GF-D8 (cell line): ENCODE data around the gene FAM78A.
A peak's percentile ranks its signal among the peaks of the same experiment; 100 is the strongest.
"Not testable (repeated sequence)": the region's sequence is repeated elsewhere in the genome, so short reads cannot be mapped to it uniquely, and the experiment has no call there.

Experiments used
- DNase-seq: peaks from one replicate; lab custom pipeline; 2025; lab: John Stamatoyannopoulos, UW

Gene FAM78A

GRCh38 chr9:131280660-131281059, 4.3 kb upstream of the FAM78A start:
- DNase-seq: no peak

- no peak for DNase-seq
Observed at GRCh38 chr9:131279863-131280570, 3.7 kb upstream of the FAM78A start.

- DNase-seq: no peak
Observed at GRCh38 chr9:131279196-131279862, 3.0 kb upstream of the FAM78A start.

GRCh38 chr9:131278702-131279111, 2.4 kb upstream of the FAM78A start:
- DNase-seq: no peak

- DNase-seq: peak; percentile 68
Observed at GRCh38 chr9:131277910-131278701, 1.8 kb upstream of the FAM78A start.

- DNase-seq: no peak
Observed at GRCh38 chr9:131277287-131277909, 1.1 kb upstream of the FAM78A start.

GRCh38 chr9:131276891-131277286, 579 bp upstream of the FAM78A start:
- DNase-seq: no peak

GRCh38 chr9:131275332-131276093, 797 bp downstream of the FAM78A start:
- DNase-seq: peak; percentile 30

- peak; percentile 10 for DNase-seq
Observed at GRCh38 chr9:131274674-131275331, 1.5 kb downstream of the FAM78A start.

GRCh38 chr9:131273856-131274673, 2.2 kb downstream of the FAM78A start:
- DNase-seq: peak; percentile 74

- peak; percentile 46 for DNase-seq
Observed at GRCh38 chr9:131273146-131273855, 3.0 kb downstream of the FAM78A start.

- no peak for DNase-seq
Observed at GRCh38 chr9:131272212-131272611, 4.1 kb downstream of the FAM78A start.

- peak; percentile 42 for DNase-seq
Observed at GRCh38 chr9:131271506-131271931, 4.8 kb downstream of the FAM78A start.

GRCh38 chr9:131271016-131271273, 5.4 kb downstream of the FAM78A start:
- not testable (repeated sequence) for DNase-seq

GRCh38 chr9:131270171-131271015, 5.9 kb downstream of the FAM78A start:
- DNase-seq: peak; percentile 98

GRCh38 chr9:131266266-131267229, 9.8 kb downstream of the FAM78A start:
- DNase-seq: peak; percentile 27

GRCh38 chr9:131264231-131264630, 12.1 kb downstream of the FAM78A start:
- DNase-seq: no peak

GRCh38 chr9:131263701-131264100, 12.6 kb downstream of the FAM78A start:
- no peak for DNase-seq
